Activated CD8-positive, alpha-beta memory T cell treated with anti-CD3 and anti-CD28 coated beads, Interleukin-2, amount 50 U/mL, for 24 hours (primary cell): ENCODE results near the gene TNFAIP2.
A peak's percentile ranks its signal among the peaks of the same experiment; 100 is the strongest.

Source experiments
- DNase-seq: peaks from one replicate; pipeline ENCODE4 v3.0.0-alpha.2; 2020; ENCODE audit errors: extremely low read depth

Gene TNFAIP2

GRCh38 chr14:103093856-103094405 is 29.3 kb upstream of the TNFAIP2 start:
- DNase-seq = no peak

DNA sequence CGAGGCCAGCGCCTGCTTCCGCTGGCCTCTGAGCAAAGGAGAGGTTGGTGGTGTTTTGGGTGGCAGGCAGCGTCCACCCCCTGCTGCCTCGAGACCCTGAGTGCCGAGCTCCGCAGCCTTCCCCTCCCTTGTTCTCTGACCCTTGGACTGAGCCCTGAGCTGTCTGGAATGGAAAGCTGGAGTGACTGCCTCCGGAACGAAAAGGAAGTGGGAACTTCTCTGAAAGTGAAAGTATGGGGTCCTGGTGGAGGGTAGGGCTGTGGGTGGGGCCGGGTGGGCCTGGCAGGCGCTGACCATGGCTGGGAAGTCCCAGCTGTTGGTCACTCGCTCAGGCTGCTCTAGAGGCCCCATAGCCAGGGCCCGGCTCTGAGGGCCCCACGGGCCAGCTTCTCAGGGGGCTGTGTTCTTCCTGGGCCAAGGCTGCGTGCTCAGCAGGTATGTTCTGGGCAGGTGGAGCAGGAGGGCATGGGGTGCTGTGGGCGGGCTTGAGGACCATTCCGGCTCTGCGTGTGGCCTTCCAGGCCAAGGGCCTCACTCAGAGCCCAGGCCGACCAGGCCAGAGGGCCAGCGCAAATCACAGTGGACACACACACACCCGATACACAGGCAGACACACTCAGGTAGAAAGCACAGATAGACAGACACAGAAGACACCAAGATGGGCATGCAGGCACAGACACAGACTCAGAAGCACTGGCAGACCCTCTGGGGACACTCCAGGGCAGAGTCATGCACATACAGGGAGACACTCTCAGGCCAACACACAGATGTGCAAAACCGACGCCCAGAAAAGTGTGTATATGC is 28.7 kb upstream of the TNFAIP2 start, which contains the start of gene EXOC3L4:
Gene EXOC3L4 (plus strand): TSS at position 320 of the 804 bp plus-strand sequence. CDS start 5,495 bp downstream, outside the sequence.
- DNase-seq = no peak

GRCh38 chr14:103095210-103095778 is 28.0 kb upstream of the TNFAIP2 start:
- DNase-seq = no peak

DNA sequence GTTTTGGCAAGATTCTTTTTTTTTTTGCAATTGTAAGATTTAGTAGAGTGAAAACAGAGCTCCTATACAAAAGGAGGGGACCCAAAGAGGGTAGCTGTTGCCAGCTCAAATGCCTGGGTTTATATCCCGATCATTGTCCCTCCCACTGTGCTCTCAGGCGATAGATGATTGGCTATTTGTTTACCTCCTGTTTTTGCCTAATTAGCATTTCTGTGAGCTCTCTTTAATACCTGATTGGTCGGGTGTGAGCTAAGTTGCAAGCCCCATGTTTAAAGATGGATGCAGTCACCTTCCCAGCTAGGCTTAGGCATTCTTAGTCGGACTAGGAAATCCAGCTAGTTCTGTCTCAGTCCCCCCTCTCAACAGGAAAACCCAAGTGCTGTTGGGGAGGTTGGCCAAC is 26.9 kb upstream of the TNFAIP2 start:
- no peak for DNase-seq

- no peak for DNase-seq
Measured at GRCh38 chr14:103097244-103097993, 25.8 kb upstream of the TNFAIP2 start.

DNA sequence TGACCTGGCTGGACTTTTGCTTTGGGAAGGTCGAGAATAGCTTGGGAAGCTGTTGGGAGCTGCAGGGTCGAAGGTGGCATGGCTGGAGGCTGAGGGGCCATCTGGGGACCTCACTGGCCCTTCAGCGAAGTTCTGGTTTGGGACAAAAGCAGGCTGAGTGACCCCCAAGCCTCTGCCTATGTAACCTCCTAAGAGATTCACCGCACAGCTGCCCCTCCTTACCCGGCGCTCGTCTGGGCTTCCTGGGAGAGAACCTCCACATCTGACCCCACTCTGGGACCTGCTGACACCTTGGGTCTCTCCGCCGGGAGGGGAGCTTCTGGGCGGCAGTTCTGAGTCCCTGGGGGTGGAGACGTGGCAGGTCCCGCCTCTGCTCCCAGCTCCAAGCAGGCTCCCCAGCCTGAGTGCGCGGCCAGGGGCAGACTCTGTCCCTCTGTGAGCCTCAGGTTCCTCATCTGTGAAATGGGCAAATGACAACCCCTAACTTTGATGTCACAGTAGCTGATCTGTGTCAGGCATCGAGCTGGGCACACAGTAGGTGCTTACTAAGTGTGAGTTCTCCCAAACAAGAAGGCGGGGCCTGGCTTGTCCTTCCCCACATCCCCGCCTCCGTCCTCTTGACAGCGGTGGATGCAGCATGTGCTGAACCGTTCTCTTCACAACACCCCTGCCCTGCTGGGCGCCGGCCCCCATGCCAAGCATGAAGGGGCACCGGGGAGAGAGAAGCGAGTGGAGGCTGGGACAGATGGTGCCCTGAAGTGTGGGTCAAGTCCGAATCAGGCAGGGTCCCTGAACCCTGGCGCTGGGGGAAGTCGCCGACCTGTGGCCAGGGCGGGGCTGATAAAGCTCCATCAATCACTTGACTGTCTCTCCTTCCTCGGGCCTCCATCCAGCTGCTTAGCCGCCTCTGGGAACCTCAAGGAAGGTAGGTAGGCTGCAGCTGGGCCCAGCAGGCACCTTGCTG is 25.0 kb upstream of the TNFAIP2 start:
- DNase-seq = no peak

GRCh38 chr14:103099081-103099732 is 24.1 kb upstream of the TNFAIP2 start:
- no peak for DNase-seq

- DNase-seq = no peak
Measured at GRCh38 chr14:103099733-103100280, 23.5 kb upstream of the TNFAIP2 start.

- DNase-seq = no peak
Measured at GRCh38 chr14:103100281-103101121, 22.8 kb upstream of the TNFAIP2 start.

DNA sequence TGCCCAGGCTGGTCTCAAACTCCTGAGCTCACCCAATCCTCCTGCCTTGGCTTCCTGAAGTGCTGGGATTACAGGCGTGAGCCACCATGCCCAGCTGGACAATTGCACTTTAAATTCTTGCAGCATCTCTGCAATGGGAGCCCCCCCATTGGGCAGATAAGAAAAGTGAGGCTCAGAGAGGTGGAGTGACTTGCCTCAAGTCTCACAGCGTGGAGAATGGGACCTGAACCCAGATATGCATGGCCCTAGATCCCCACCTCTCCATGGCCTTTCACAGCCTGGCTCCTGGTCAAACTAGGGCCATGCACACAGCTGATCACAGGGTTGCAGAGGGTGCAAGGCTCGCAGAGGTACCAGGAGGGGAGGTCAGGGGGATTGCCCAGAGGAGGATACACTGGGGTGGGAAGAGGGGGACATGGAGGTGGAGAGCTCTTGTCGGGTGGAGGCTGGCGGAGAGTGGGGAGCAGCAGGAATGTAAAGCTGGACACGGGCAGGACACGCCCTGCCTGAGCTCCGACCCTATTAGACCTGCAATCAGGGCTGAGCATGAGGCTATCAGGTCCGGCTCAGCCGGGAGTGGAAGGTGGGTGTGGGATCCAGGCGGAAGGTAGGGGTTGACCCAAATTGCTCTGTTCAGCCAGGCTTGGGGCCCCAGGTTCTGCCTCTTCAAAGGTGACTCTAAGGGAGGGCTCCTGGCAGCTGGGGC is 21.9 kb upstream of the TNFAIP2 start:
- no peak for DNase-seq

GRCh38 chr14:103101963-103102688 is 21.1 kb upstream of the TNFAIP2 start:
- no peak for DNase-seq

GRCh38 chr14:103102689-103103260 is 20.5 kb upstream of the TNFAIP2 start:
- DNase-seq = no peak

DNA sequence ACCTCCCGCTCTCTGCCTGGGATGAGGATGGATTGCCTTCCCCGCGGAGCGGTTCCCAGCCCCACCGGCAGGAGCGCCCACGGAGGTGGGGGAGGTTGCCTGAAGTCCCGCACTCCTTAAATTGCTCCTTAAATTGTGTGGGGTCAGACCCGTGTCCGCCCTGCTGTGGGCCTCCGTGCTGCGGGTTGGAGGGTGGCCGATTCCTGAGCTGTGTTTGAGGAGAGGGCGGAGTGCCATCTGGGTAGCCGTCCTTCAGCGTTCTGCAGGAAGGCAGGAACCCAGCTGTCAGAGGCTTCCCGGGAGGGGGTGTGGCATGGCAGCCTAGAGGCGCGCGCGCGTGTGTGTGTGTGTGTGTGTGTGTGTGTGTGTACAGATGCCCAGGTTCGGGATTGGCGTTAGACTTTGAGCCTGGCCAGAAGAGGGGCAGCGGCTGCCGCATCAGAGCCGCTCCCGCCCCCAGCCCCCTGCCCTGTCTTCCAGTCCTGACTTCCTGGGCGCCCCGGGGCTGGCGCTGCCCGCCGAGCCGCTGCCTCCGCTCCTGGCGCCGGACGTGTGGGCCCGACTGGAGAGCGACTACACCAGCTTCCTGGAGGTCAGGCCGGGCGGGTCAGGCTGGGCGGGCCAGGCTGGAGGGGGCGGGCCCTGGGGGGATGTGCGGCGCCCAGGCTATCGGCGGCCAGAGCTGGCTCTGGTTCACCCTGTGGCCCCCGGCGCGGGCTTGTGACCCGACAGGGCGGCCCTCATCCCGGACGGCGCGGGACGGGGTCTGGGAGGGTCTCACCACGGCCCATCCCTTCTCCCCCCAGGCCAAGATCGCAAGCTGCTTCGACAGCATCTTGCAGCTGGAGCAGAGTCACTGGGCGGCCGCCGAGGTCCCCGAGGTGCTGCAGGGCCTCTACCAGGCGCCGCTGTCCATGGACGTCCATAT is 19.5 kb upstream of the TNFAIP2 start:
- no peak for DNase-seq

DNA sequence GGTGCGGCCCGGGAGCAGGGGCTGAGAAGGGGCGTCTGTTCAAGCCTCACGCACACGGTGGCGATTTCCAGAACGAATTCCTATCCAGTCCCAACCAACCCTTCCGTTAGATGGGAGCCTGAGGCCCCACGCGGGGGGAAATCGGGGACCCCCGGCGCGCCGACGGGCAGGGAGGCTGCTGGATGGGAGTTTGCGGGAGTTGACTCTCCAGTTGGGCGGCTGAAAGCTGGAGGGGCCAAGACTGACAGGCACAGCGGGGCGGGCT is 18.9 kb upstream of the TNFAIP2 start:
- no peak for DNase-seq

DNA sequence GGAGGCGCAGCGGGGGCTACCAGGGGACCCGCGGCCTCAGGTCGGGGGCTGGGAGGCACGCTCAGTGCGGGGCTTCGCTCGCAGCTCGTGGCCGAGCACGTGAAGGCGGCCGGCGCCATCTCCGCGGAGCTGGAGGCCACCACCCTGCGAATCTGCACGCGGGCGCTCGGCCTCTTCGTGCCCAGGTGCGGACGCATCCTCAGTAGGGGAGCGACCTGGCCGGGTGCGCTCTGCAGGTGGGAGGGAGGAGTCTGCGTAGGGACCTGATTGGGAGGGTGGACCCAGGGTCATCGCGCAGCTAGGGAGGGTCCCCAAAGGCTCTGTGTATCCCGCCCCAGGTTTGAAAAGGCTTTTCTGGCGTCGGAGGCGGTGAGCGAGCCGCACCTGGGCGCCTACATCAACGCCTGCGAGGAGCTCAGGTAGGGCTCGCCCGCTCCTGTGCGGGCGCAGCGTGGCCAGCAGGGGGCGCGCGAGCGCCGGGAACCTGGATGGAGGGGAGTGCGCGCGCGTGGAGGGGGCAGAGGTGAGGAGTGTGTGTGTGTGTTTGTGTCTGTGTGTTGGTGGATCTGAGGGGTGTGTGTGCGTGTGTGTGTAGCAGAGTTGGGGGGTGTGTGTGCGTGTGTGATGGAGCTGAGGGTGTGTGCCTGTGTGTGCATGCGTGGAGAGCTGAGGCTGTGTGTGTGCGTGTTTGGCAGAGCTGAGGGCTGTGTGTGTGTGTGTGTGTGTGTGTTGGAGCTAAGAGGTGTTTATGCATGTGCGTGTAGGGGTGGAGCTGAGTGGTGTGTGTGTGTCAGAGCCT is 18.4 kb upstream of the TNFAIP2 start:
- peak; percentile 39 for DNase-seq

DNA sequence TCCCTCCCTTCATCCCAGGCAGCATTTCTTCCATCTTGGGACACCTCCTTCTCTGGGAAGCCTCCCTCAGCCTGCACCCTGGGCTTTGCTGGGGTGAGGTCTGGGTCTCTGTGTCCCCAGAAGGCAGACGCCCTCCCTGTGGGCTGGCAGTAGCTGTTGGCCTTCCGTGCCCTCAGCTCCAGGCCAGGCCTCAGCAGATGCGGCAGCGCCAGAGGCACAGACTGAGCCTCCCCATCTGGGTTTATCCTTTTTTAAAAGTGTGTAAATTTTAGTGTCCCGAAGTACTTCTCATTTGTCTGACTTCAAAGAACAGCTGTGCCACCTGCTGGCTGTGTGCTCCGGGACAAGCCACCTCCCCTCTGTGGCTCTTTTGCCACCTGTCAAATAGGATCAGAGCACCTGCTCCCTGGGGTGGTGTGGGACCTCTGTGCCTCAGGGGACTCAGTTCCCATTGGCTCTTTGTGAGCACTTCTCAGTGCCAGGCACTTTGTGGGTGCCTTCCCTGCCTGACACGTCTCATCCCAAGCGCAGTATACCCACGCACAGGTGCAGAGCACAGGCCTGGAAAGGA is 17.6 kb upstream of the TNFAIP2 start:
- no peak for DNase-seq
